ENCODE data around the gene NCAM1. TPM values are rescaled to one million over a fixed set of nuclear protein-coding genes. Genes with fewer than 3 reads are reported as not detected.

NCAM1 gene
- total RNA-seq, 1 experiment from 2014 or later, result 12.0 TPM

- Histone ChIP-seq H3K9me3 (ENCODE audit: low read depth, low read length, poor library complexity, severe bottlenecking) (no peaks in the 10 kb centered on the region), H3K4me3 (ENCODE audit: low read depth, low read length, poor library complexity, severe bottlenecking) (no peak overlapping the region), H3K27ac (ENCODE audit: low read depth, low read length, poor library complexity, severe bottlenecking) (no peak overlapping the region), H3K27me3 (replicated peaks; ENCODE audit: insufficient read depth, low read depth, low read length, poor library complexity) (no peaks in the 10 kb centered on the region), H3K36me3 (ENCODE audit: insufficient read depth, low read length, poor library complexity, severe bottlenecking) (no peaks in the 10 kb centered on the region), H3K4me1 (ENCODE audit: insufficient read depth, low read length, poor library complexity, severe bottlenecking) (no peaks in the 10 kb centered on the region)
- POLR2A ChIA-PET (ENCODE audit: low non-redundant PET), result no interaction called here
- TF ChIP-seq CTCF (conservative IDR thresholded peaks at IDR 0.05; ENCODE audit: low read depth, low read length) (no peak), EZH2 (IDR thresholded peaks at IDR 0.05; ENCODE audit: borderline replicate concordance, low read depth, low read length, poor library complexity, severe bottlenecking) (no peak)
- BruUV-seq (replicated peaks), result no TSS peak
- CTCF ChIA-PET, result no interaction called here
- no peak for DNase-seq (ENCODE audit: low spot score)
- intact Hi-C loops (cut with micrococcal nuclease; ENCODE audit: unreplicated experiment), result no loop called here
Measured at GRCh38 chr11:113133071-113133470, 171.9 kb downstream of the NCAM1 start.

GRCh38 chr11:113134626-113135025 is 173.4 kb downstream of the NCAM1 start:
- Histone ChIP-seq H3K27me3 (replicated peaks; ENCODE audit: insufficient read depth, low read depth, low read length, poor library complexity) (no peaks in the 10 kb centered on the region), H3K9me3 (ENCODE audit: low read depth, low read length, poor library complexity, severe bottlenecking) (no peaks in the 10 kb centered on the region), H3K36me3 (ENCODE audit: insufficient read depth, low read length, poor library complexity, severe bottlenecking) (no peaks in the 10 kb centered on the region), H3K4me1 (ENCODE audit: insufficient read depth, low read length, poor library complexity, severe bottlenecking) (no peaks in the 10 kb centered on the region), H3K27ac (ENCODE audit: low read depth, low read length, poor library complexity, severe bottlenecking) (no peak overlapping the region), H3K4me3 (ENCODE audit: low read depth, low read length, poor library complexity, severe bottlenecking) (no peak overlapping the region)
- TF ChIP-seq EZH2 (IDR thresholded peaks at IDR 0.05; ENCODE audit: borderline replicate concordance, low read depth, low read length, poor library complexity, severe bottlenecking) (no peak), CTCF (conservative IDR thresholded peaks at IDR 0.05; ENCODE audit: low read depth, low read length) (no peak)
- DNase-seq (ENCODE audit: low spot score), result no peak
- CTCF ChIA-PET, result no interaction called here
- BruUV-seq (replicated peaks), result no TSS peak
- intact Hi-C loops (cut with micrococcal nuclease; ENCODE audit: unreplicated experiment), result no loop called here
- POLR2A ChIA-PET (ENCODE audit: low non-redundant PET), result no interaction called here

GRCh38 chr11:113137713-113138529 is 176.7 kb downstream of the NCAM1 start:
- TF ChIP-seq EZH2 (IDR thresholded peaks at IDR 0.05; ENCODE audit: borderline replicate concordance, low read depth, low read length, poor library complexity, severe bottlenecking) (no peak), CTCF (conservative IDR thresholded peaks at IDR 0.05; ENCODE audit: low read depth, low read length) (no peak)
- no TSS peak for BruUV-seq (replicated peaks)
- ChIA-PET POLR2A (ENCODE audit: low non-redundant PET) (interaction anchor here (0.5 kb wide), 1 partner anchor 9 kb away, joined by 5 read pairs; no protein-coding TSS in a partner anchor), CTCF (no interaction called here)
- Histone ChIP-seq H3K9me3 (ENCODE audit: low read depth, low read length, poor library complexity, severe bottlenecking) (no peaks in the 10 kb centered on the region), H3K4me1 (ENCODE audit: insufficient read depth, low read length, poor library complexity, severe bottlenecking) (no peaks in the 10 kb centered on the region), H3K4me3 (ENCODE audit: low read depth, low read length, poor library complexity, severe bottlenecking) (no peak overlapping the region), H3K27me3 (replicated peaks; ENCODE audit: insufficient read depth, low read depth, low read length, poor library complexity) (no peaks in the 10 kb centered on the region), H3K36me3 (ENCODE audit: insufficient read depth, low read length, poor library complexity, severe bottlenecking) (no peaks in the 10 kb centered on the region), H3K27ac (ENCODE audit: low read depth, low read length, poor library complexity, severe bottlenecking) (no peak overlapping the region)
- no peak for DNase-seq (ENCODE audit: low spot score)
- intact Hi-C loops (cut with micrococcal nuclease; ENCODE audit: unreplicated experiment), result no loop called here
